ENCODE results near the gene RTBDN. TPM values are rescaled to one million over a fixed set of nuclear protein-coding genes. Genes with fewer than 3 reads are reported as not detected.
A peak's percentile ranks its signal among the peaks of the same experiment; 100 is the strongest.

Gene RTBDN
- total RNA-seq, 1 donor from 2014 or later = not detected

GRCh38 chr19:12793290-12794195 is 40.8 kb downstream of the RTBDN start:
- TF ChIP-seq CTCF (IDR thresholded peaks at IDR 0.05) = no peak
- Mint-ChIP-seq H3K27ac (ENCODE audit: unreplicated experiment) (peak overlapping the region; percentile 98), H3K4me1 (ENCODE audit: unreplicated experiment) (peaks cover 37% of the 10 kb centered on the region), H3K9me3 (ENCODE audit: unreplicated experiment) (no peaks in the 10 kb centered on the region), H3K27me3 (ENCODE audit: unreplicated experiment) (no peaks in the 10 kb centered on the region), H3K4me3 (ENCODE audit: unreplicated experiment) (peak overlapping the region; percentile 96), H3K36me3 (ENCODE audit: unreplicated experiment) (peaks cover 2% of the 10 kb centered on the region)
- peak; percentile 98 for DNase-seq (ENCODE audit: extremely low spot score, unreplicated experiment)

GRCh38 chr19:12792853-12793289 is 41.5 kb downstream of the RTBDN start:
- Mint-ChIP-seq H3K27me3 (ENCODE audit: unreplicated experiment) (no peaks in the 10 kb centered on the region), H3K4me1 (ENCODE audit: unreplicated experiment) (peaks cover 44% of the 10 kb centered on the region), H3K27ac (ENCODE audit: unreplicated experiment) (peak overlapping the region; percentile 98), H3K4me3 (ENCODE audit: unreplicated experiment) (peak overlapping the region; percentile 96), H3K36me3 (ENCODE audit: unreplicated experiment) (peaks cover 2% of the 10 kb centered on the region), H3K9me3 (ENCODE audit: unreplicated experiment) (no peaks in the 10 kb centered on the region)
- TF ChIP-seq CTCF (IDR thresholded peaks at IDR 0.05) = no peak
- DNase-seq (ENCODE audit: extremely low spot score, unreplicated experiment) = no peak

GRCh38 chr19:12792051-12792852 is 42.1 kb downstream of the RTBDN start:
- no peak for TF ChIP-seq CTCF (IDR thresholded peaks at IDR 0.05)
- Mint-ChIP-seq H3K4me3 (ENCODE audit: unreplicated experiment) (peak overlapping the region; percentile 96), H3K36me3 (ENCODE audit: unreplicated experiment) (peaks cover 2% of the 10 kb centered on the region), H3K27ac (ENCODE audit: unreplicated experiment) (peak overlapping the region; percentile 98), H3K9me3 (ENCODE audit: unreplicated experiment) (no peaks in the 10 kb centered on the region), H3K4me1 (ENCODE audit: unreplicated experiment) (peaks cover 46% of the 10 kb centered on the region), H3K27me3 (ENCODE audit: unreplicated experiment) (no peaks in the 10 kb centered on the region)
- DNase-seq (ENCODE audit: extremely low spot score, unreplicated experiment) = no peak

GRCh38 chr19:12791345-12792050 is 42.9 kb downstream of the RTBDN start, which contains the start of gene JUNB:
Gene JUNB (plus strand): TSS chr19:12791486. CDS start chr19:12791772, 286 bp downstream.
- DNase-seq (ENCODE audit: extremely low spot score, unreplicated experiment) = peak; percentile 99
- H3K27me3 Mint-ChIP-seq (ENCODE audit: unreplicated experiment) = no peaks in the 10 kb centered on the region
- H3K4me1 Mint-ChIP-seq (ENCODE audit: unreplicated experiment) = peaks cover 53% of the 10 kb centered on the region
- H3K36me3 Mint-ChIP-seq (ENCODE audit: unreplicated experiment) = peaks cover 2% of the 10 kb centered on the region
- peak; percentile 28 for TF ChIP-seq CTCF (IDR thresholded peaks at IDR 0.05)
- H3K9me3 Mint-ChIP-seq (ENCODE audit: unreplicated experiment) = no peaks in the 10 kb centered on the region
- H3K27ac Mint-ChIP-seq (ENCODE audit: unreplicated experiment) = peak within 1 kb of the TSS; percentile 98
- peak within 1 kb of the TSS; percentile 96 for H3K4me3 Mint-ChIP-seq (ENCODE audit: unreplicated experiment)

Measured in osteocyte (in vitro differentiated cells).